GM06990 (cell line): ENCODE results near the gene ALDH9A1.
A peak's percentile ranks its signal among the peaks of the same experiment; 100 is the strongest.

Source experiments
- DNase-seq: peaks from one replicate; pipeline ENCODE4 v3.0.0-alpha.2; 2011; ENCODE audit not compliant: insufficient read length; ENCODE audit errors: extremely low read depth
- H3K27me3 ChIP-seq: replicated peaks from 2 replicates; pipeline ENCODE4 v1.6.0; 2011; ENCODE audit warnings: low read length; ENCODE audit not compliant: control insufficient read depth, insufficient read depth
- H3K36me3 ChIP-seq: 2 replicates; pipeline ENCODE4 v1.5.1; 2011; ENCODE audit warnings: low read length; ENCODE audit not compliant: control insufficient read depth, insufficient read depth
- H3K4me3 ChIP-seq: replicated peaks from 2 replicates; pipeline ENCODE4 v1.5.1; 2011; ENCODE audit warnings: low read depth, mild to moderate bottlenecking, control low read depth, low read length
- CTCF ChIP-seq: IDR thresholded peaks from 2 replicates; pipeline ENCODE4 v1.5.1; 2011; ENCODE audit warnings: low read length, control low read depth, mild to moderate bottlenecking, inconsistent platforms; ENCODE audit not compliant: insufficient read depth, poor library complexity, severe bottlenecking

The ALDH9A1 gene

GRCh38 chr1:165632152-165632469 lies 66.3 kb downstream of the ALDH9A1 start:
- no peak for TF ChIP-seq CTCF
- no peaks in the 10 kb centered on the region for H3K36me3 ChIP-seq
- DNase-seq, result no peak
- peak overlapping the region; percentile 89 for H3K4me3 ChIP-seq
- no peaks in the 10 kb centered on the region for H3K27me3 ChIP-seq

GRCh38 chr1:165631342-165632151 lies 66.8 kb downstream of the ALDH9A1 start:
- peak overlapping the region; percentile 89 for H3K4me3 ChIP-seq
- no peaks in the 10 kb centered on the region for H3K27me3 ChIP-seq
- DNase-seq, result peak; percentile 42

GRCh38 chr1:165630629-165631341 lies 67.6 kb downstream of the ALDH9A1 start, which contains the start of gene MGST3:
TSS of gene MGST3 (plus strand) at chr1:165631234. CDS start at chr1:165649848, 18,614 bp downstream.
- peak; percentile 92 for DNase-seq
- TF ChIP-seq CTCF, result no peak
- Histone ChIP-seq H3K27me3 (no peaks in the 10 kb centered on the region), H3K4me3 (peak within 1 kb of the TSS; percentile 89), H3K36me3 (no peaks in the 10 kb centered on the region)

More at GRCh38 chr1:165631342-165632151, 66.8 kb downstream of the ALDH9A1 start:
- no peaks in the 10 kb centered on the region for H3K36me3 ChIP-seq
- peak; percentile 21 for TF ChIP-seq CTCF

GRCh38 chr1:165629848-165630628 lies 68.3 kb downstream of the ALDH9A1 start:
- H3K27me3 ChIP-seq, result no peaks in the 10 kb centered on the region
- H3K4me3 ChIP-seq, result peak overlapping the region; percentile 89
- no peaks in the 10 kb centered on the region for H3K36me3 ChIP-seq
- TF ChIP-seq CTCF, result no peak
- DNase-seq, result no peak

- H3K36me3 ChIP-seq, result no peaks in the 10 kb centered on the region
- DNase-seq, result no peak
- TF ChIP-seq CTCF, result no peak
- no peak overlapping the region for H3K4me3 ChIP-seq
- H3K27me3 ChIP-seq, result no peaks in the 10 kb centered on the region
Measured at GRCh38 chr1:165629151-165629550, 69.2 kb downstream of the ALDH9A1 start.
